SIG-M5 (cell line): ENCODE measurements around the gene C14orf93.

ENCODE experiments used
- DNase-seq: peaks from one replicate; lab custom pipeline; 2025; lab: John Stamatoyannopoulos, UW

Gene C14orf93

DNA sequence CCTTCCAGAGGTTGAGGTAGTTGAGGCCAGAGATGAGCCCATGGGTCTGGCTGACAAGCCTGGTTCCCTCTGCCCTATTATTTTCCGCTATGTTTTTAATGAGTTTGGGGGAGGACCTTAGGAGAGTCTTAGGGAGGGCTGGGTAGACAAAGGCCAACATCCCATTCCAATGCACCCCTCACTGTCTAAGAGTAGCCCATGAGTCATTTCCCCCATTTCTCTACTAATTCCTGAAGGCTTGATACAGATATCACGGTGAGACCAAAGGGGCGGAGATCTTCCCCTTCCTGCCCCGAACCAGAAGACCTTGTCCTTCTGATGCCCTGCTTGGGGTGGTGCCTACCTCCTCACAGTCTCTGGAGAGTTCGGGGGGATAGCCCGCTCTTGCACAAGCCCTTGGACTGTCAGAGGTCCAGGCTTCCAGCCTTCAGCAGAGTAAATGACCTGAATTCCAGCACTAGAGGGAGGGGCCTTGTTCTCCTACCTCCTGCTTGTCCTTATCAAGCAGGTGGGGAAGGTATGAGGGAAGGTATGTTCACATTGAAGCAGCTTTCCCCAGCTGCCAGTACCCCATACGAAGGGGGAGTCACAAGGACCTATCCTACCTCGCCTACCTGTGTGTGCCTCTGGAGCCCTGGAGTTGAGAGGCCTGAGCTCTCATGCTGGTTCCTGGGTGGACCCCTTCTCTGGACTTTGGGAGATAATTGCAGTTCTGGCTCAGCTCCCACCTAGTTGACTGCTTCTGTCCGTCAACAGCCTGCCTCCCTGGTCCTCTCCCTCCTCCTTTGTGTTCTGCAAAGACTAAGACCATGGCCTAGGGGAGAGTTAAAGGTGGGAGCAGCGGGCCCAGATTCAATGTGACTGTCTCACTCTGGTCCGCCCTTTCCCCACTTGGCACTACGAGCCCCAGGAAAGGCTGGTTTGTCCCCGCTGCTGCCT lies 35.7 kb upstream of the C14orf93 start:
- no peak for DNase-seq

DNA sequence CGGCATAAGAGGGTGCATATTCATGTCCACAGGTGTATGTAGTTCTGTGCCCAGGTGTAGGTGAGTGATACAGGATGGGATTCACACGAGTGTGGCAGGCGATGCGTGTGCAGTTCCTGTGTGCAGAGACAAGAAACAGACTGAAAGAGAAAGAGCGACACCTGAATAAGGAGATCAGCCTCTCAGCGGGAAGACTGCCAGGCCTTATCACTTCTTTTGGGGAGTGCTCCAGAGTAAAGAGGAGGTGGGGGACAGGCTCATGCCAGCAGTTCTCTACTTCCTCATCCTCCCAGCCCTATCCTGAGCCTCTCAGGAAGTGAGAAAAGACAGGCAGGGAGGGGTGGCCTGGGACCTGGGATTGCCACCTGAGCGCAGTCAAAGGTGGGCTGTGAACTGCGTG lies 34.9 kb upstream of the C14orf93 start:
- DNase-seq, result no peak

DNA sequence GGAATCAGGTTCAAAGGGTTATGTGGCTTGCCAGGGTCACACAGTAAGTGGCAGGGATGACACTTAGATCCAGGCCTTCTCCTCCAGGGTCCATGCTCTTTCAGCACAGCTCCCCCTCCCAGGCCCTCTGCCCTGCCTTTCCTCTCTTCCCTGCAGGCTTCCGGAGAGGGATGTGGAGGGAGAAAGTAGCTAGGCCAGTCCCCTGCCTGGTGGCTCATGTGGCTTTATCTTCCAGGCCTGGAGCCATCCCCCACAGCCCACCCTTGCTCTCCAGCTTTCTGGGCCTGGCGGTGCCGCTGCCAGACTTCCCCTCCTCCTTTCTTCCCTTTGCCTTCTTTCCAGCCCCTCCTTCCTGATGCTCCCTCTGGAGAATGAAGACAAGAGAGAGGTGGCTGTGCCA lies 33.8 kb upstream of the C14orf93 start:
- DNase-seq, result no peak

DNA sequence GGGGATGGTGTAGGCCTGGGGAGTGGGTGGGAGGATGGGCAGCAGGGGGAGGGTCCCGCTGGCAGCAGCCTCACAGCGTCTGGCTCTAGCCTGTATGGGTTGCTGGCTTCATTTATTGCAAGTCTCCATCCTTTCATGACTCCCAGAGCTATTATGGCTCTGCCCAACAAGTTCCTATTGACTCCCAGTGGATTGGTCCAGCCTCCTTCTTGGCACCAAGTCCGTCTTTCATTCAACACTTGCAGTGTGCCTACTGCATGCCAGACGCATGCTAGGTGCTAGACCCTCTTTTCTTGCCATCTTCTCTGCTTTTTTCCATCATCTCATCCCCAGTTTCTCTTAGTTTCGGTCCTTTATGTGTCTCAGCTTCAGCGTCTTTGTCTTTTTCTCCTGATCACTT lies 33.2 kb upstream of the C14orf93 start:
- DNase-seq, result no peak

DNA sequence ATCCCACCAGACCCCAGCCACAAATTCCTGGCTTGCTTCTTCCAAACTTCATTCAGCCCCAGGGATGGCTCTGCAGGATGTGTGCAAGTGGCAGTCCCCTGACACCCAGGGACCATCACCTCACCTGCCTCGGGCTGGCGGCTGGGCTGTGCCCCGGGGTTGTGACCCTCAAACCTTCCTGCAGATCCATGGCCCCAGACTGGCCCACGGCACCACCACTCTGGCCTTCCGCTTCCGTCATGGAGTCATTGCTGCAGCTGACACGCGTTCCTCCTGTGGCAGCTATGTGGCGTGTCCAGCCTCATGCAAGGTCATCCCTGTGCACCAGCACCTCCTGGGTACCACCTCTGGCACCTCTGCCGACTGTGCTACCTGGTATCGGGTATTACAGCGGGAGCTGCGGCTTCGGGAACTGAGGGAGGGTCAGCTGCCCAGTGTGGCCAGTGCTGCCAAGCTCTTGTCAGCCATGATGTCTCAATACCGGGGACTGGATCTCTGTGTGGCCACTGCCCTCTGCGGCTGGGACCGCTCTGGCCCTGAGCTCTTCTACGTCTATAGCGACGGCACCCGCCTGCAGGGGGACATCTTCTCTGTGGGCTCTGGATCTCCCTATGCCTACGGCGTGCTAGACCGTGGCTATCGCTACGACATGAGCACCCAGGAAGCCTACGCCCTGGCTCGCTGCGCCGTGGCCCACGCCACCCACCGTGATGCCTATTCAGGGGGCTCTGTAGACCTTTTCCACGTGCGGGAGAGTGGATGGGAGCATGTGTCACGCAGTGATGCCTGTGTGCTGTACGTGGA lies 32.4 kb upstream of the C14orf93 start, which contains the start of gene PSMB11:
PSMB11 (plus strand) TSS at position 51 of the 804 bp plus-strand sequence; CDS start at position 65, 14 bp downstream.
- DNase-seq, result no peak

DNA sequence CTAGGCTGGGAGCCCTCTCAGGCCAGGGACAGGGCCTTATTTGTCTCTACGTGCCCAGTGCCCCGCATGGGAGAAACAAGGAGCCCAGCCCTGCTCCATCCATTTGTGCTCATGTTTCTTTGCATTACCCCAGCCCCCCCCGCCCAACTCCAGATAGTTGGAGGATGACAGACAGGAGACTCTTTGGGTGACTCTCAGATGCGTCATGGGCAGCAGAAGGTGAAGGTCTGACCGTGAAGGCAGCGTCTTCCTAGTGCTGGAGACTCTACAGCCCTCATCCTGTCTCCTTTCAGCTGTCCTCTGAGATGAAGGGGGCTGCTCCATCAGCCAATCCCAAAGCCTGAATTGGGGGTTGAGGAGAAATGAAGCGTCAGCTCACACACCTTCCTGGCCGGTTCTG lies 31.8 kb upstream of the C14orf93 start:
- no peak for DNase-seq

DNA sequence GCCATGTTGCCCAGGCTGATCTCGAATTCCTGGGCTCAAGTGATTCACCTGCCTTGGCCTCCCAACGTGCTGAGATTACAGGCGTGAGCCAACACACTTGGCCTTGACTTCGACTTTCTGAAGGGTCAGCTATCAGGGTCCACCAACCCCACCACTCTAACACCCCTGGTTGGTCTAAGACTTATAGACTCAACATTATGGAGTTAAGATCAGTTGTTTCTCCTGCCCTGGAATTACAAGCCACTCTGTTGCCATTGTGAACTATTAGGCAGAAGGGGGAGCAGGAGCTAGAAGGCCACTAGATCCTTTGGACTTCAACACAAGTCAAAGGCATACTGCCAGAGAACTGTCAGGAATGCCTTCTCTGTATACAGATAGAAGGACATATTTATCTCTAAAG lies 30.2 kb upstream of the C14orf93 start:
- DNase-seq, result no peak

DNA sequence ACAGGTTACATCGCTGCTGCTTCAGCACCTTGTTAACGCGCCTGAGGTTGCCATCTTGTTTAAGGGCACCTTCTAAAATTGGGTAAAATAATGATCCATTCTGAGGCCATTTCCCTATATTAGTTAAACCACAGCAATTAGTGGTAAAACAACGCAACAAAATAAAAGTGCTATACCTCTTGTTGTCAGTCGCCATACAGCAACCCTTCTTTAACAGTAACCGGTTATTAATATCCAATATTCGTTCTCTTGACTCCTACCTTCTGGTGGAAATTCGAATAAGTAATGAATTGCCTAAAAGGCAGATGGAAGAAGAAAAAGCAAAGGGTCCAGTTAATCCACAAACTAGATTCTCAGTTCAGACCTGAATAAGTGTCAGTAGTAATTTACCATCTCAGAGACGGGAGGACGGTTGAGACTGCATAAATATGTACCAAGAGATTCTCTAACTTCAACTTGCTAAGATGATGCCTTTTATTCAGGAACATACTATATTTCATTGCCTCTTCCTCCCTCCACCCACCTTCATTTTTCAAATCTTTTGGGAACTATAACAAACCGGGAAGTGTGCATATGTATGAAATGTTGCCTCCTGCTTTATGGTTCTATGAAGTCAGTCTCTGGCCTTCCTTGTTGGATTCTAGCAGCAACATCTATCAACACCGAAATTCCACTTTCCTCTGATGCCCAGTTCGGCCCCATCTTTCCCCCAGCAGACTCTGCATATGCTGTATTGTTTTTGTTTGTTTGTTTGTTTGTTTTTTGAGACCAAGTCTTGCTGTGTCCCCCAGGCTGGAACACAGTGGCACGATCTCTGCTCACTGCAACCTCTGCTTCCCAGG lies 25.6 kb upstream of the C14orf93 start:
- no peak for DNase-seq

DNA sequence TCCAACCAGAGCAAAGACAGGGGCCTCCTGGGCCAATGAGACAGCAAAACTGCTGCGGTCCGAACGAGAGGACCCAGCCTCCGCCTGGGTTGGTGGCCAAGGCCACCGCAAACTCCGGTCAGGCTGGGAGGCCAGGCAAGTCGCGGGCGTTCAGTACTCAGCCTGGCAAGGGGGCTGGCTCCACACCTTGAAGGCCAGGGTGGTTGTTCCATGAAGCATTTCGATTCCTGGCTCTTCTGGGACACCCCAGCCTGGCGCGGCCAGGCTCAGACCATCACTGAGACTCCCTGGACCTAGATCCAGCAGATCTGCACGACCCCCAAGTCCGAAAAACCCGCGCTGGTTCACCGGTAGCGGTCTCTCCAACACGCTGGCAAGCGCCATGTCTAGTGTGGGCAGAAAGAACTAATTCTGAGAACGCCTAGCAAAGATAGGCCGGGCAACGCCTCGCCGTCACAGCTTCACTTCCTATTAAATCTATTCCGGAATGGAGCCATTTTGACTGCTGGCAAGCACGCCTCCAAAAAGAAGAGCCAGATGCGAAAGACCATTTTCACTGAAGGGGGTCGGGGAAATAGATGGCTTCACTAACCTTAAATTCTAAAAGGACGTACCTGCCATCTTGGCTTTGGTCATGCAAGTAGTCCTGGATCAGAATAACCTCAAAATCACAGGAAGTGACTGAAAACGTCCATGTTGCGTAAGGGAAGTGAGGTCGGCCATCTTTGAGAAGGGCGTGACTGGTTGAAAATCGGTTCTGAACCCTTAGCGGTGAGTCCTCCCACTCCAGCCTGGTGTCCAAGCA lies 24.8 kb upstream of the C14orf93 start, which contains the start of gene PSMB5:
PSMB5 (minus strand) TSS at position 403 of the 805 bp plus-strand sequence; CDS start at position 384, 19 bp downstream.
- DNase-seq, result no peak

DNA sequence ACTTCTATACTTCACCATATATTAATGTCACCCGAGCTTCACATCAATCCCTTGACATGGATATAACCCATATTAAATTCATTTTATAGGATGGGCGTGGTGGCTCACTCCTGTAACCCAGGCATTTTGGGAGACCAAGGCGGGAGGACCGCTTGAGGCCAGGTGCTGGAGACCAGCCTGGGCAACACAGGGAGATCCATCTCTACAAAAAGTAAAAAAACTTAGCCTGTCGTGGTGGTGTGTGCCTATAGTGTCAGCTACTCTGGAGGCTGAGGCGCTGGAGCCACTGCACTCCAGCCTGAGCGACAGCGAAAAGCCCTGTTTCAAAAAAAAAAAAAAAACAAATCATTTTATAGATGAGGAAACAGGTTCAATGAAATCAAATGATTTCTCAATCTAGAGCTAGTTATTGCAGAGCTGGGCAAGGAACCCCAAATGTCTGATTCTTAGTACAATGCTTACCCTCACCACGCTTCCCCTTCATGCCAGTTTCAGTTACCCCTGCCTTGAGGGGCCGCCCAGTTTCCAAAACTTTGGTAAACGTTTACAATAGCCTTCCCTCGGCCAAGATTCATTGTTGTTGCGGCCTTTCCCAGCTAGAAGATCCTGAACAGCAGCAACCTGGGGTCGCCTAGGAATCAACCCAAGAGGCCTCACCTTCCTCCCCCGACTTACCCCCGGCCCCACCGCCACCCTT lies 24.0 kb upstream of the C14orf93 start:
- no peak for DNase-seq

DNA sequence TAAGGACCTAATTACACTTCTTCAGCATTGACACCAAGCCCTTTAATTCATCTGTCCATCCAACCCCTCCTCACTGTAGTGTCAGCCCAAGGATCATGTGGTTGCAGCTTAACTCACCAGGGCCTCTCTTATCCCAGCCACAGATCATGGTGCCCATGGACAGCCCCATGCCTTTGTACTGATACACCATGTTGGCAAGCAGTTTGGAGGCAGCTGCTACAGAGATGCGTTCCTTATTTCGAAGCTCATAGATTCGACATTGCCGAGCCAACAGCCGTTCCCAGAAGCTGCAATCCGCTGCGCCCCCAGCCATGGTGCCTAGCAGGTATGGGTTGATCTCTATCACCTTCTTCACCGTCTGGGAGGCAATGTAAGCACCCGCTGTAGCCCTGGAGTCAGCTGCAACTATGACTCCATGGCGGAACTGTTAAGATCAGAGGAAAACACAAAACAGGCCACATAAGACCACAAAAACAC lies 23.3 kb upstream of the C14orf93 start:
- DNase-seq, result no peak

DNA sequence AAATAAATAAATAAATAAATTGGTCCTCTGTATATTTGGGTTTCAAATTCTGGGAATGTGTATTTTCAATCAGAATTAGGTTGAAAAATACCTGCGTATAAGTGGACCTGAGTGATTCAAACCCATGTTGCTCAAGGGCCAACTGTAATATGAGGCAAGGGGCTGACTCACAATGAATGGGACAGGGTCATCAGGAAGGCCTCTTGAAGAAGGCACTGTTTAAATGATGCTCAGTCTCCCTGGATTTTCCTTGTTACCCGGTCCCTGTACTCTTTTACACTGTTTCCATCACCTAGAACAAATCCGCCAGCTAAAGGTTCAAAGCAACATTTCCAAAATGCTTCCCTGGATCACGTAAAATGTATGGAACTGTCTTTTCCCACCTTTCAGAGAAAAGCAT lies 21.0 kb upstream of the C14orf93 start:
- DNase-seq, result no peak

DNA sequence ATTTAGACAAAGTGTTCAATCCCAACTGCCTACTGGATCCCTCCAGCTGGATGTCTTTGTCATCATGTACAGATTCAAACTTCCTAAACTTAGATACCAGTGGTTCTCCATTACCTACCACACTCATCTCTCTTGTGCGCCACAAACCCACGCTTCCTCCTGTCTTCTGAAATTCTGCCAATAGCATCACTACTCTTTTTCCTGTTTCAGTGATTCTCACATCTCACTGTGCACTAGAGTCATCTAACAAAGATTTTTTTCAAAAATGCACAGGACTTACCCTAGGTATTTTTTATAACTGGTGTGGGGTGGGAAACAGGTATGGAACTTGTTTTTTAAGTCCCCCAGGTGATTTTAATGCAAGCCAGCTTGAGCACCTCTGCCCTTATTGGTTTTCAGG lies 18.9 kb upstream of the C14orf93 start:
- no peak for DNase-seq

DNA sequence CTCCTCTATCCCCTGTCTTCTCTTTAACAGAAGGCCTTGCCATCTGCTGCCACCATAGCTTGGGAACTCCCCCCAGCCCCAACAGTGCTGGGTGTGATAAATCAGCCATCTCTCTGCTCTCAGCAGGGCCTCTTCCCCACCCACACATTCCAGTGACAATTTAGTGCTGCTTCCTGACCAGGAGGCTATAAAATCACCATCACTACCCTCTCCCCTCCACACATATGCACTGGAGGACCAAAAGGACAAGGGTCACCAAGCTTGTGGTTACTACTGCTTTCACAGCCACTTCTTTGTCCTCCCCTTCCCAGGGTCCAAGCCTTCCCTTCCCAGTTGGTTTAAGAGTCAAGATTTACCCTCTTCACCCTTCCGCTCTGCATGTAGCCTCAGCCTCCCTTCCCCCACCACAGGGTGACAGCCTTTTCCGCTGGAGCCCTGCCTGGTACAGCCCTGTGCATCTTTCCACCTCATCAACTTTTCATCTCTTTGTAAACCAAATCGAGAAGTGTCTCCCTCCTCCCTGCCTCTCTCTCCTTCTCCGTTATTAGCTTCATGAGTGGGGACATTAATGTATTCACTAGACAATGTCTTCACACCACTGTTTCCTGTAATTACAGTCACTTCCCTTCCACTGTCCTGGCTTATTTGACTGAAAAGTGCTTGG lies 15.3 kb upstream of the C14orf93 start:
- DNase-seq, result no peak

DNA sequence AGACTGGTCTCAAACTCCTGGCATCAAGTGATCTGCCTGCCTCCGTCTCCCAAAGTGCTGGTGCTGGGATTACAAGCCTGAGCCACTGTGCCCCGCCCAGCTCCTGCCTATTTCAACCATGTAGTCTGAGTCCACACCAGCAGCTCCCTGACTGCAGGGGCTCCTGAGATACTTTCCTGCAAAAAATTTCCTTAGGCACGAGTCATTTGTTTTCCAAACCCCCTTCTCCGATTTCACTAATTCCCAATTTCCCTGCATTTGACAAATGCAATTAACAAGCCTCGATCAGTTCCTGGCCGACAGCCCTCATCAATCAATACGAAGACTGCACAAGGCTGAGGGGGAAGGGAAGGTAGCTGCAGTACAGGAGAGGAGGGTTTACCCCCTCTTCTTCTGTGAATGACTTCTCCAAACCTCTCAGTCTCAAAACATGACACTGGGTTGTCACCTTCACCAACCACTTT lies 14.7 kb upstream of the C14orf93 start:
- DNase-seq, result no peak

DNA sequence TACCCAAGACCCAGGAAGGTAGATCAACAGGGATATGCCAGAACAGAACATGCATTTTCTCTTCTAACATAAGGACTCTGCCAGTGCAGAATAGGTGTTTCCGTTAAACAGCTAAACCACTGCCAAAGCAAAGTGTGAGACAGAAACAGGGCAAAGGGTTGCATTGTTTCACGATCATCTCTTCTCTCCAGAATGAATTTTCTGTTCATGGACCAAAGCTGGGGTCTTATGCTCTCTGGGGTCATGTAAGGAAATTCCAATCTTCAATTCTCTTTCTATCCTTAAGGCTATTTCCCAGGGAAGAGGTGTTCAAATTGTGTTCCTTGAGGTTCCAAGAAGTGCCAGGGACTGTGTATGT lies 13.8 kb upstream of the C14orf93 start:
- DNase-seq, result no peak

DNA sequence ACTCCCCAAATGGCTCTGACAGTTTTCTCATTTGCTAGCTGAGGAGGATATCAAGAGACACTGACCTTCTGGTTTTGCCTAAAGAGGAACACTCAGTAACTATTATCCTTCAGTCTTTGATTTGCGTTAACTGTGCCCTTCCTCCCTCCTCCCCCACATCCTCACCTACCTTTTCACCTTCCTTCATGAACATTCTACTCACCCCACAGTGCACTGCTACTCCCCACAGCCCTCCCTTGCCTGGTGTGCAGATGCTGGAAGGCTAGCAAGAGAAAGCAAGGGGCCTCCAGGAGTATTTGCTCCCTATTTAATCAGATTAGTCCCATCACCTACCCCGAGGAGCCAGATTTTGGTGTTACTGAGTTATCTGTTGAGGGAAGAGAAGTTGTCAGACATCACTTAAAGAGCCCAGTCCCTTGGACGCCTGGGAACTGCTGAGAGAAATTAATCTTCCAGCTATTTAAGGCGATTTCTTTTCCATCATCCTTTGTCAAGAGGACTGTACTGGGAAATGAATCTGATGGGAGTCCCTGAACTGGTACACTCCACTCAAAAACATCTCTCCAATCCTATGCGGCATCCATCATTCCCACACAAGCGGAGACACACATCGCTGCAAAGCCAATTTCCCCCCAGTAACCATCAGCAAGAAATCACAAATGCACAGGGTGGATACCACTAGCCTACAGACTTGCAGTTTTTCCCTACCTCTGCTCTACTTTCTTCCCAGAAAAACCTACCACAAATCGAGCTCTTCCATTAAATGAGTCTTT lies 13.3 kb upstream of the C14orf93 start:
- no peak for DNase-seq

DNA sequence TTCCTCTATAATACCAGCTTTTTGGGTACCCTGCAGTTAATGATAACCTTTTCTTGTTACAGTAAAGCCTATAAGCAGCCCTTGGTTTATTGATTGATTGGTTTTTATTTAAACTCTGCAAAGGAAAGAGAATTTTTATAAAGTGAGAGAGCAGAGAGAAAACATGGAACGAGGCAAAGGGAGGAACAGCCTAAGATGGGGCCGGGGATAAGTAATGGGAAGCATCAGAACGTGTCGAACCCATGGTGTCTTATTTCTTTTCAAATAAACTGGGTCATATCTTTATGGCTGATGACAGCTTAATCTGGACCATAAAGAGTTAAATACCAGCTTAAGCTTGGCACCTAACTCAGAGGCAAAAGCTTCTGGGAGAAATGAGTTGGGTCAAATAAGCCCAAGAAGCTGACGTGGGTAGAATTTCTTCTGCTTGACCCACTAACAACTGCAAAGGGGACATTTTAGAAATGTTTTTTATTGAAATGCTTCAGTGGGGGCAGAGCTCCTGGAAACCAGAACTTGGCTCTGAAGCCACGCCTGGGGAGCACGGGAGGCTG lies 12.0 kb upstream of the C14orf93 start:
- DNase-seq, result no peak

DNA sequence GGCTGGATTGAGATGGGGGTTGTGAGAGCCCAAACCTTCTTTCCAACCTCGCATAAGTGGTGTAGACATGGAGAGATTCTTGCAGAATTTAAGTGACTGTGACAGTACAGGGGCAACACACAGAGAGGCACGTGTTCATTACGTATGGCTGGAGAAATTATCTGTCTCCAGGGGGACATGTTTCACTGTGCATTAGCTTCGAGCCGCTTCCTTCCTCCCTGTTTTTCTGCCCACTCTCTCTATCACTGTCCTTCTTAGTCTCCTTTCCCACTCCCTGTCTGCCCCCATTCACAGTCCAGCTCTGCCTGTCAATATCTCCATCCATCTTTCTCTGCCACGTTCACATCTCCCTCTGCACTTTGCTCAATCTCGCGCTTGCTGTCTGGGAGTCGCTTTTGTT lies 11.5 kb upstream of the C14orf93 start:
- no peak for DNase-seq
